Nephron (organoid): ENCODE data around the gene RAB8A.
A peak's percentile ranks its signal among the peaks of the same experiment; 100 is the strongest.
"Not testable (repeated sequence)": the region's sequence is repeated elsewhere in the genome, so short reads cannot be mapped to it uniquely, and the experiment has no call there.

Experiments used
- H3K27ac Mint-ChIP-seq, 3 experiments: 2 replicates each; pipeline ENCODE4 v1.8.0; 2020; ENCODE audit warnings: mixed read lengths in 3 of 3, mild to moderate bottlenecking in 2 of 3, moderate library complexity in 1 of 3
- H3K27me3 Mint-ChIP-seq: 2 replicates; pipeline ENCODE4 v1.8.0; 2021; ENCODE audit warnings: low read depth, mild to moderate bottlenecking, moderate library complexity, mixed read lengths
- H3K36me3 Mint-ChIP-seq: 2 replicates; pipeline ENCODE4 v1.8.0; 2020; ENCODE audit warnings: low read depth, mixed read lengths
- H3K4me1 Mint-ChIP-seq: 2 replicates; pipeline ENCODE4 v1.8.0; 2020; ENCODE audit warnings: mixed read lengths
- H3K4me3 Mint-ChIP-seq, 3 experiments: 2 replicates each; pipeline ENCODE4 v1.8.0; 2020; ENCODE audit warnings: mild to moderate bottlenecking in 3 of 3, mixed read lengths in 3 of 3, moderate library complexity in 2 of 3
- H3K9me3 Mint-ChIP-seq: 2 replicates; pipeline ENCODE4 v1.8.0; 2020; ENCODE audit warnings: mixed read lengths
- TF ChIP-seq, protein P1 (sequence below), 3 experiments: fragments of 200-600 bp; sonication (generic); IDR thresholded peaks; one replicate each; pipeline ENCODE4 v1.5.0; 2021; ENCODE audit warnings: antibody characterized with exemption in 3 of 3; ENCODE audit not compliant: unreplicated experiment in 3 of 3

The RAB8A gene

DNA sequence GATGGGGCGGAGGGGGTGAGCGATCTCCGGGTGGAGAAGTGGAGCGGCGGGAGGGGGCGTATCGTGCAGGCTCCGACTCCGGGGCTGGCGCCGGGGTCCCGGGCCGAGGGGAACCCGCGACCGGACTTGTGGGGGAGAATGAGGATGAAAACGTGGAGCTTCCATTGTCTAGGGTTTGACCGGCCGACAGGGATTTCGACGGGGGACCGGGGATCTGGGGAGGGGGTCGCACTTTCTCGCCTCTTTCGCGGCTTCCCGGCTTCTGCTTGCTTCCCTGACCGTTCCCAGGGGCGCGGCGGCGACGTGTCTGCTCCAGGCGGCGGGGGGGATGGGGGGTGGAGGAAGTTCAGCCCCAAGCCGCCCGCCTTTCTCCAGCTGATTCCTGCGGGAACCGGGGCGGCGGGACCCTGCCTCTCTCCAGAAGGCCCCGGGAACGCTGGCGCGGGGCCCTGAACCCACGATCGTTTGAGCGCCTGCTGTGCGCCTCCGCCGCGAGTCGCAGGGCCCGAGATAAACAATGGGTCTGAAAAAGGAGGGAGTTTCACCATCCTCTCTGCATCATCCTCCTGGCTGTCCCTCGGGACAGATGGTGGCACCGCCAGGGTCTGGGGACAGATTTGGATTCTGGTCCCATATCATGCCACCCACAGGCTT lies 34.6 kb upstream of the RAB8A start:
- peak overlapping the region; percentile 95 to 100 (median 96) for H3K27ac Mint-ChIP-seq
- TF ChIP-seq, protein P1, sequence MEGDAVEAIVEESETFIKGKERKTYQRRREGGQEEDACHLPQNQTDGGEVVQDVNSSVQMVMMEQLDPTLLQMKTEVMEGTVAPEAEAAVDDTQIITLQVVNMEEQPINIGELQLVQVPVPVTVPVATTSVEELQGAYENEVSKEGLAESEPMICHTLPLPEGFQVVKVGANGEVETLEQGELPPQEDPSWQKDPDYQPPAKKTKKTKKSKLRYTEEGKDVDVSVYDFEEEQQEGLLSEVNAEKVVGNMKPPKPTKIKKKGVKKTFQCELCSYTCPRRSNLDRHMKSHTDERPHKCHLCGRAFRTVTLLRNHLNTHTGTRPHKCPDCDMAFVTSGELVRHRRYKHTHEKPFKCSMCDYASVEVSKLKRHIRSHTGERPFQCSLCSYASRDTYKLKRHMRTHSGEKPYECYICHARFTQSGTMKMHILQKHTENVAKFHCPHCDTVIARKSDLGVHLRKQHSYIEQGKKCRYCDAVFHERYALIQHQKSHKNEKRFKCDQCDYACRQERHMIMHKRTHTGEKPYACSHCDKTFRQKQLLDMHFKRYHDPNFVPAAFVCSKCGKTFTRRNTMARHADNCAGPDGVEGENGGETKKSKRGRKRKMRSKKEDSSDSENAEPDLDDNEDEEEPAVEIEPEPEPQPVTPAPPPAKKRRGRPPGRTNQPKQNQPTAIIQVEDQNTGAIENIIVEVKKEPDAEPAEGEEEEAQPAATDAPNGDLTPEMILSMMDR (IDR thresholded peaks at IDR 0.05; ENCODE audit: unreplicated experiment in 3 of 3) = no peak
- no peaks in the 10 kb centered on the region for H3K9me3 Mint-ChIP-seq
- H3K4me1 Mint-ChIP-seq = peaks cover 39% of the 10 kb centered on the region
- H3K36me3 Mint-ChIP-seq = peaks cover 24% of the 10 kb centered on the region
- H3K4me3 Mint-ChIP-seq = peak overlapping the region; percentile 89 to 94 (median 89)
- no peaks in the 10 kb centered on the region for H3K27me3 Mint-ChIP-seq

DNA sequence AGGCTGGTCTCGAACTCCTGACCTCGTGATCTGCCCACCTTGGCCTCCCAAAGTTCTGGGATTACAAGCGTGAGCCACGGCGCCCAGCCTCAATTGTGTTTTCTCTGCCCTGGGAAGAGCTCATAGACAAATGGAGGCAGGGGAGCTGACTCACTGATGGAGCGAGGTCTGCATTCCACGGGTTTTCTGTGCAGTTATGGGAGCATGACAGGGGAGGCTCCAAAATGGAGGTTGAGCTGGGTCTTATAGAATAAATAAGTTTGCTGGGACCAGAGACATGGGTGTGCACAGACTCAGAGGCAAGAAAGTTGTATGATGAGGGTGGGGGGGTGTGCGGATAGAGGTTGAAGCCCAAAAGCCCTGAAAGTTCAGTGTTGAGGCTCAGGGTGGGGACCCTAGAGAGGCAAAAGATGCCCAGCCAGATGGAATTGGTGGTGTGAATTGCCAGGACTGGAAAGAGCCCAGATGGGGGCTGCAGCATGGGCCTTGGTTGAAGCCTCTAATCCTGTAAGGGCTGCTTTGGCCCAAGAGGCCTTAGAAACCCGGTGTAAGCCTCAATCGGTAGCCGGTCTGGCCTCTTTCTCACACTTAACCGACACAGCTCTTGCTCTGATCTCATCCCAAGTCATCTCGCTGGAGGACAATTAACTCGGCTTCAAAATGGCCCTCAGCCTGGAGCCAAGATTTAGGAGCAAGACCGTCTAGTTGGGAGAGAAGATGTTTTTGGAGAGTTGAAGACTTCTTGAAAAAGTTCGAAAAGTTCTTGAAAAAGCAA lies 33.5 kb upstream of the RAB8A start:
- Mint-ChIP-seq H3K4me1 (peaks cover 39% of the 10 kb centered on the region), H3K27me3 (no peaks in the 10 kb centered on the region), H3K9me3 (no peaks in the 10 kb centered on the region), H3K36me3 (peaks cover 35% of the 10 kb centered on the region), H3K4me3 (peak overlapping the region; percentile 89 to 94 (median 89)), H3K27ac (peak overlapping the region; percentile 95 to 100 (median 96))
- TF ChIP-seq, protein P1 (IDR thresholded peaks at IDR 0.05; ENCODE audit: unreplicated experiment in 3 of 3) = no peak

- Mint-ChIP-seq H3K36me3 (peaks cover 42% of the 10 kb centered on the region), H3K27ac (peak overlapping the region; percentile 95 to 100 (median 96)), H3K27me3 (no peaks in the 10 kb centered on the region), H3K4me3 (peak overlapping the region; percentile 89 to 94 (median 89)), H3K9me3 (no peaks in the 10 kb centered on the region), H3K4me1 (peaks cover 36% of the 10 kb centered on the region)
- TF ChIP-seq, protein P1 (IDR thresholded peaks at IDR 0.05; ENCODE audit: unreplicated experiment in 3 of 3) = no peak
Measured at GRCh38 chr19:16078759-16079707, 32.7 kb upstream of the RAB8A start.

DNA sequence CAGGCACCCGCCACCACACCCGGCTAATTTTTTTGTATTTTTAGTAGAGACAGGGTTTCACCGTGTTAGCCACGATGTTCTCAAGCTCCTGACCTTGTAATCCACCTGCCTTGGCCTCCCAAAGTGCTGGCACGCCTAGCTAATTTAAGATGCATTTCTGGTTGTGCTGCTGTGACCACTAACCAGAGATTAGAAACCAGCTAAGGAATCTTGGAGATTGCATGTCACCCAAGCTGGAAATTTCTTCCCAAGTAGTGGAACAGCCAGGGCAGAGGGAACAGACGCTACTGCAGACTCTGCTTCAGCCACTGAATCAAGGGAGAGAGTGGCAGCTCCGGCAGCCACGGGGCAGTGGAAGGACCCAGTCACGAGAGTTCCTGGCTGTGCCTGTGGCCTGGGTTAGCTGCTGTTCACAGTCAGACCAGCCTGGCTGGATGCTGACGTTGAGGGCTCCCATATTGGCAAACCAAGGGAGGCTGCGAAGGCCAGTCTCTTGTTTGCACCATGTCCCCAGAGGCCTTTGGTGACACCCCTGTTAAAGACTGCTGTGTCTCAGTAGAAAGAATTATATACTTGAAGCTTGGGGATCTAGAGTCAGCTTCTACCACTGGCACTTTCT lies 27.5 kb upstream of the RAB8A start:
- peaks cover 5% of the 10 kb centered on the region for H3K27me3 Mint-ChIP-seq
- H3K36me3 Mint-ChIP-seq = peaks cover 70% of the 10 kb centered on the region
- TF ChIP-seq, protein P1 (IDR thresholded peaks at IDR 0.05; ENCODE audit: unreplicated experiment in 3 of 3) = no peak
- H3K9me3 Mint-ChIP-seq = no peaks in the 10 kb centered on the region
- peak overlapping the region in 1 of 3 experiments; percentile 26 for H3K27ac Mint-ChIP-seq
- no peak overlapping the region for H3K4me3 Mint-ChIP-seq
- H3K4me1 Mint-ChIP-seq = peaks cover 41% of the 10 kb centered on the region

DNA sequence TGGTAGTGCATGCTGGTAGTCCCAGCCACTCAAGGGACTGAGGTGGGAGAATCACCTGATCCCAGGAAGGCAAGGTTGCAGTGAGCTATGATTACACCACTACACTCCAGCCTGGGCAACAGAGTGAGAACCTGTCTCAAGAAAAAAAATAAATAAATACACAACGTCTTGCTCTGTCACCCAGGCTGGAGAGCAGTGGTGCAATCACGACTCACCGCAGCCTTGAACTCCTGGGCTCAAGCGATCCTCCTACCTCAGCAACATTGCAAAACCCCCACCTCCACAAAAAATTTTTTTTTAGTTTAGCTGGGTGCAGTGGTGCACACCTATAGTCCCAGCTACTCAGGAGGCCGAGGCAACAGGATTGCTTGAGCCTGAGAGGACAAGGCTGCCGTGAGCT lies 26.6 kb upstream of the RAB8A start:
- H3K36me3 Mint-ChIP-seq = peaks cover 75% of the 10 kb centered on the region
- peaks cover 5% of the 10 kb centered on the region for H3K27me3 Mint-ChIP-seq
- no peak overlapping the region for H3K27ac Mint-ChIP-seq
- TF ChIP-seq, protein P1 (IDR thresholded peaks at IDR 0.05; ENCODE audit: unreplicated experiment in 3 of 3) = no peak
- peaks cover 41% of the 10 kb centered on the region for H3K4me1 Mint-ChIP-seq
- no peaks in the 10 kb centered on the region for H3K9me3 Mint-ChIP-seq
- H3K4me3 Mint-ChIP-seq = no peak overlapping the region

GRCh38 chr19:16087404-16087803 lies 24.3 kb upstream of the RAB8A start:
- Mint-ChIP-seq H3K4me1 (peaks cover 31% of the 10 kb centered on the region), H3K36me3 (peaks cover 82% of the 10 kb centered on the region)
- not testable (repeated sequence) for H3K4me3 Mint-ChIP-seq, H3K9me3 Mint-ChIP-seq, H3K27me3 Mint-ChIP-seq, H3K27ac Mint-ChIP-seq
